NCI-H2081 treated with DMSO at 0.1 percent for 48 hours (cell line): ENCODE results near the gene ARHGAP36.

ENCODE experiments used
- DNase-seq: peaks from one replicate; lab custom pipeline; 2025; lab: John Stamatoyannopoulos, UW

Gene ARHGAP36

DNA sequence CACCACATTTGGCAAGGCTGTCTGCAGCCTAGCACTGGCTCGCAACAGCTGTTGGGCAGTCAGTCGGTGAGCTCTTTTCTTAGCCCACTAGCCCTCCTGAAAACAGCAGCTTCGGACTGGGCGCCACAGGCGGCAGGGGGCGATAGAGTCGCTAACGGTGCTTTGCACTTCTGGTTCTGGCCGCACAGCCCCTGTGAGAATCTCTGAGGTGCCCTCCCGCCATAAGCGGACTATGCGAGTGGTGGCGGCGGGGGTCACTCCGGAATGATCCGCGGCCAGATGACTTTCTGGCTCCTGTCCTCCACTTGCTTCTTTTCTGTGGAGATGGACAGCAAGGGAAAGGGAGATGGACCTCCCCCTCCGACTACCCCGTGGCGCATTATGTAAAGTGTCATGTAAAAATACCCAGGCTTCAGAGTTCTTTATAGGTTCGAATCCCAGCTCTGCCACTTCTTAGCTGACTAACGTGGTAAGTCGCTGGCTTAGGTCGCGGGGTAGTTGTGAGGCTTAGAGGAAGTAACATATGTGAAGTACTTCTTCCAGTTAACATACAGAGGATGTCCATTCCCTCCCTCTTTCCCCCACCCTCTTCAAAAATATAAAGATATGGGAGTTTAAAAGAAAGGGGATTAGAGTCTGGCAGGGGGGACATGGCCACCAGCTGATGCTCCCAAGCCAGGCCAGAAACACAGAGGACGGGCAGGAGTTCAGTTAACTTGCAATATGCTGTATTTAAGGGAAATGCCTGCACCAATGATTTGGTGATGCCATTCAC lies 11.0 kb downstream of the ARHGAP36 start:
- DNase-seq, result no peak

DNA sequence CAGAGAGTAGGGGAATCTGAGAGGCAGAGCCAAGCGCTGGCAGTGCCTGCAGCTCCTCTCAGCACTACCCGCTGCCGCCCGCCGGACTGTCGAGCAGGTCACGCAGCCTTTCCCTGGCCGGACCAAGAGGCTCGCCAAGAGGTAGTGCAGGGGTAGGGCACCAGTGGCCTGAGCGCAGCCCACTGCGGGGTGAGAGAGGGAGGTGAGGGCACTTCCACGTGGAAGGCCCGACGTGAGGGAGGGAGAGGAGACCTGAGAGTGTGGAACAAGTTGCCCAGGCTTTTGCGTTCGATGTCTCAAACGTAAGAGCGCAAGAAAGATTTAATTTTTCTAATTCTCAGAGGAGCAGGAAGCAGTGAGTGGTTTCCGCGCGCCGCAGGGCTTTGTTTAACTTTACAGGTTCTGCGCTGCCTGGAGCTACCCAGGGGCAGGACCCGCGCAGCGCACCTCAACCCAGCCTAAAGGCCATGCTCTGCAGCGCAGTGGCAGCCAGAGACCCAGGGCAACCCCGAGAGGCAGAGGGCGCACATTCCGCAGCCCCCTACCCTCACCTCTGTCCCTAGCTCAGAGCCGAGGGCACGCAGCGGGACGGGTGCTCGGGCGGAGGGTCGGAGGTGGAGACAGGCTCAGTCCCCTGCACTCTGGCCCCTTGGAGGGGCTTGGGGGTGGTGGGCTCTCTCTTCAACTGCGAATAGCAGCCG lies 14.9 kb downstream of the ARHGAP36 start:
- no peak for DNase-seq

DNA sequence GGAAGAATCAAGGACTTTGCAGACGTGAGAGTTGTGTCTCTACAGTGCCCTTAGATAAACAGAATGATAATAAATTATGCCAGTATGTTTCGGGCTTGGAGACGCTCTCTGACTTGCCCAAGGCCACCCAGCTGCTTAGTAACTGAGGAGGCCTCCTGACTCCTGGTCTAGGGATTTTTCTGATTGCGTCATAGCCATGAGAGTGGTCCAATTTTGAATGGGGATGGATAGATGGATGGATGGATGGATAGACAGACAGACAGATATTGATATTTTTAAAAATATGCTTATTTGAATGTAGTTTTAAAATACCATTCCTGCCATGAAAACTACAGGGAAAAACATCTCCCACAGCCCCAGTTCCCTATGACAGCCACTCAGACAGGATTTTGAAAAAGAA lies 15.5 kb downstream of the ARHGAP36 start:
- no peak for DNase-seq

DNA sequence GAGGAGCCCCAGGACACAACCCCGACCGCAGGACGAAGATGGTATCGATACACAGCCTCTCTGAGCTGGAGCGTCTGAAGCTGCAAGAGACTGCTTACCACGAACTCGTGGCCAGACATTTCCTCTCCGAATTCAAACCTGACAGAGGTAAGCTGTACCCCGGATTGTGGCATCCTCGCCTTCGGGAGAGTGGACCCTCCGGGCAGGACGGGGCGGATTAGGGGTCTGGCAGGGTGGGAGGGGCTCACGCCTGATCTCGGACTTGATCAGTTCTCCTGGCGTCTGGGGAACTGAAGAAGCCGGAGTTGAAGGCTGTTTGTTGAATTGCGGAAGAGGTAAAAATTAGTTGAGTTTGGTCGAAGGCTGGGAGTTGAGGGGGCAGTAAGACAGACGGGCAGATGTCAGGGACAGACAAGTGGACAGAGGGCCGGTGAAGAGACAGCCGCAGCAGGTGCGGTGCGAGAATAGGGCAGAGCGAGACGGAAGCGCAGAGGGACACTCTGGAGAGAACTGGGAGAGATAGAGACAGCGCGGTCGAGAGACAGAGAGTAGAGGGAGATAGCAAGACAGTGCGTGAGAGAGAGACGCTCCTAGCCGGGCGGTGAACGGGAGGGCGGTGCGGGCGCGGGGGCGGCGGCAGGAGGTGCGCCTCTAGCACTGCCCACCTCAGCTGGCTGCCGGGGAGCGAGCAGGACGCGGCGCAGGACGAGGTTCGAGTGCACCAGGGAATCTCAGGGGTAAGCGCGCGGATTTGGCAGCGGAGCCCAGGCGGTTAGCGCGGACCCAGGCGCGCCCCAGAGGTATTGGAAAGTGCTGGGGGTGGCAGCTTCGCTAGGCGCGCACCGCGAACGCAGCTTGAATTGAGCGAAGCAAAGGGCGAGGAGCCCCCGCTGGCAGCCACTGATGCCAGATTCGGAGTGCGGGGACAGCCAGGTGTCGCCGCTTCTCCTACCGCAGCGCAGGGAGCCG lies 23.9 kb downstream of the ARHGAP36 start:
- DNase-seq, result no peak

DNA sequence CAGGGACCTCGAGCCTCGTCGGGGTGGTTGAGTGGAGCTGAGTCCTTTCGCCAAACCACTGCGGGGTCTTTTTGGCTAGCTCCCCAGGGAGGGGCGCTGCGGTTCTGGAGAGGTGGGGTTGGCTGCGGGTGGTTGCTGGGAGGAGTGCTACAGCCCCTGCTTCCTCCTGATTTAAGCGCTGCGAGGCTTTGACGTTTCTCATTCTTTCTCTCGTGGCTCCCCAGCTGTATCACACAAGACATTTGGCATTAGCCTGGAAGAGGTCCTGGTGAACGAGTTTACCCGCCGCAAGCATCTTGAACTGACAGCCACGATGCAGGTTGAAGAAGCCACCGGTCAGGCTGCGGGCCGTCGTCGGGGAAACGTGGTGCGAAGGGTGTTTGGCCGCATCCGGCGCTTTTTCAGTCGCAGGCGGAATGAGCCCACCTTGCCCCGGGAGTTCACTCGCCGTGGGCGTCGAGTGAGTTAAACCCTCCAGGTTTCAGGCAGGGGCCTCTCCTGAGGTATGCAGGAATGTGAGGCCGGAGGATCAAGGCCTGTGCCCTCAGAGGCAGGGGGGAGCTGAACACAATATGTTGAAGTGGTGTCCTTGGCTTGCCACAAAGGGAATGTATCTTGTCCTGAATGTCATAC lies 25.5 kb downstream of the ARHGAP36 start:
- no peak for DNase-seq

DNA sequence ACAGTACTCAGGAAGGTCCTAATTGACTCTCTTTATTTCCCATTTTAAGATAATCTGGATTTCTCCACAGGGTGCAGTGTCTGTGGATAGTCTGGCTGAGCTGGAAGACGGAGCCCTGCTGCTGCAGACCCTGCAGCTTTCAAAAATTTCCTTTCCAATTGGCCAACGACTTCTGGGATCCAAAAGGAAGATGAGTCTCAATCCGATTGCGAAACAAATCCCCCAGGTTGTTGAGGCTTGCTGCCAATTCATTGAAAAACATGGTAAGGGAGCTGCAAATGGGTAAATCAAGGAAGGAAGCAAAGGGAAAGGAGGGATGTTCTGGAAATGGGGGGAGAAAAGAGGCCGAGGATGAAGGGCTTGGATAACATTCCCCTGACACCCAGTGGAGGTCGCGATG lies 26.0 kb downstream of the ARHGAP36 start:
- no peak for DNase-seq

DNA sequence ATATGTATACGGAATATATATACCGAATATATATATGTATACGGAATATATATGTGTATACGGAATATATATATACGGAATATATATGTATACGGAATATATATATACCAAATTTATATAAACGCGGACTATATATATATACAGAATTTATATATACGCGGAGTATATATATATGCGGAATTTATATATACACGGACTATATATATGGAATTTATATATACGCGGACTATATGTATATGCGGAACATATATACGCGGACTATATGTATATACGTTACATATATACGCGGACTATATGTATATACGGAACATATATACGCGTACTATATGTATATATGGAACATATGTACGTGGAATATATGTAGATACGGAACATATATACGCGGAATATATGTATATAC lies 78.6 kb downstream of the ARHGAP36 start:
- DNase-seq, result no peak

DNA sequence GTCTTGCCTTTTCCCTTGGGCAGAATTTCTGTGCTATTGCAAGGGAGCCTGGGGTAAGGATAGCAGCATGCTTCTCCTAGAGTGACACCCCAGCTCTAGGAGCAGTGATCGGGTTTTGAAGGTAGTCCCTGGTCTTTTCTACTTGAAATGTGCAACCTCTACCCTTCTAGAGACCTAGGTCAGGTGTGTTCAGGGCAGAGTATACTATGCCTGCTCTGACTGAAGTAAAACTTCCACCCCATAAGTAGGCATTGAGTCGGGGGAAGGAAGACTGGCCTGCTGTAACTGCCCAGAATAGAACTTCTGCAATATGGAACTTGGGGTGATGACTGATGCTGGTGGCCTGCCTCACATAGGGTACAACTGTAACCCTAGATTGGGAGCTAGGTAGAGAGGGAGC lies 80.9 kb downstream of the ARHGAP36 start:
- DNase-seq, result no peak
